SK-N-MC (cell line): ENCODE data around the gene PREPL.

ENCODE experiments used
- EZH2 ChIP-seq: fragments of 200-600 bp; sonication (generic); IDR thresholded peaks from one replicate; pipeline ENCODE4 v1.6.1; 2017; ENCODE audit warnings: antibody characterized with exemption
- FOXP2 ChIP-seq: optimal IDR thresholded peaks from 2 replicates; pipeline ENCODE3; 2011; ENCODE audit warnings: mild to moderate bottlenecking, moderate library complexity; ENCODE audit not compliant: insufficient read depth; ENCODE audit errors: extremely low read length, control extremely low read depth
- POLR2AphosphoS5 ChIP-seq: IDR thresholded peaks from 2 replicates; pipeline ENCODE4 v1.6.1; 2012; ENCODE audit warnings: mild to moderate bottlenecking, low read depth, low read length, borderline replicate concordance

DNA sequence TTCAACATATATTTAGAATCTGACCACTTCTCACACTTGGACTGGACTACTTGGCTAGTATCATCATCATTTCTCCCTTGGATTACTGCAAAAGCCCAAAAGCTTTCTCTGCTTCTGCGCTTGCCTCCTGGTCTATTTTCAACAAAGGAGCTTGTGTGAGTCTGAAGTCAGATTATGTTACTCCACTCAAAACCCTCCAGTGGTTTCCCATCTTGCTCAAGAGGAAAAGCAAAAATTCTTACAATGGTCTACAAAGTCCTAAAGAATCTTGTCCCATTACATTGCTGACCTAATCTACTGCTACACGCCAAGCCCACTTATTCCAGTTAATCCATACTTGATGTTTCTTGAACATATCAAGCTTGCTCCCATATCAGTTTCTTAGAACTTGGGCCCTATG, 9.6 kb downstream of the PREPL start:
- no peak for TF ChIP-seq POLR2AphosphoS5
- no peak for TF ChIP-seq EZH2
- no peak for TF ChIP-seq FOXP2
